H1 (cell line): ENCODE results near the gene BCAR3. TPM values are rescaled to one million over a fixed set of nuclear protein-coding genes. Genes with fewer than 3 reads are reported as not detected.

Experiments
- CTCF ChIA-PET: fragments of 300-600 bp; sonication (Branson Sonifier 250); formaldehyde crosslinking; loops from one replicate; lab custom pipeline; 2021; ENCODE audit not compliant: partially characterized antibody; lab: Charles Lee
- POLR2A ChIA-PET: fragments of 300-600 bp; sonication (Branson Sonifier 250); formaldehyde crosslinking; loops from one replicate; lab custom pipeline; 2021; ENCODE audit warnings: inconsistent platforms; ENCODE audit not compliant: partially characterized antibody; lab: Charles Lee
- DNase-seq, 2 experiments: peaks; one replicate each; pipeline versions ENCODE4 v3.0.0 to v3.0.0-alpha.2; 2010 to 2022; ENCODE audit warnings: low spot score in 2 of 2, low read depth in 1 of 2, mixed read lengths in 1 of 2
- FAIRE-seq: peaks from 2 replicates; lab custom pipeline; 2011; peaks lifted over from hg19 to GRCh38; lab: Jason Lieb, UNC
- H2AFZ ChIP-seq: 2 replicates; pipeline ENCODE4 v1.8.1; 2012; ENCODE audit warnings: low read length, inconsistent platforms
- H2AK5ac ChIP-seq: 2 replicates; pipeline ENCODE4 v1.6.1; 2013; ENCODE audit warnings: low read depth, low read length
- H2BK120ac ChIP-seq: replicated peaks from 2 replicates; pipeline ENCODE3; 2013; ENCODE audit warnings: low read depth, low read length, inconsistent platforms
- H2BK12ac ChIP-seq: 2 replicates; pipeline ENCODE4 v1.6.1; 2013; ENCODE audit warnings: low read depth, low read length
- H2BK15ac ChIP-seq: 2 replicates; pipeline ENCODE4 v1.6.1; 2013; ENCODE audit warnings: low read length
- H2BK20ac ChIP-seq: 2 replicates; pipeline ENCODE4 v1.6.1; 2013; ENCODE audit warnings: low read length
- H2BK5ac ChIP-seq: 2 replicates; pipeline ENCODE4 v1.6.1; 2013; ENCODE audit warnings: low read depth, low read length
- H3K14ac ChIP-seq: 2 replicates; pipeline ENCODE4 v1.6.1; 2013; ENCODE audit warnings: inconsistent platforms; ENCODE audit not compliant: insufficient read length
- H3K18ac ChIP-seq: 2 replicates; pipeline ENCODE4 v1.6.1; 2013; ENCODE audit warnings: low read length; ENCODE audit errors: extremely low read depth
- H3K23ac ChIP-seq: 2 replicates; pipeline ENCODE4 v1.6.1; 2013; ENCODE audit warnings: inconsistent platforms; ENCODE audit not compliant: insufficient read length
- H3K23me2 ChIP-seq: 2 replicates; pipeline ENCODE4 v1.6.1; 2013; ENCODE audit warnings: low read depth, low read length
- H3K27ac ChIP-seq: 2 replicates; pipeline ENCODE4 v1.6.1; 2011; ENCODE audit warnings: low read depth, low read length, inconsistent platforms
- H3K27me3 ChIP-seq, 4 experiments: replicated peaks in 1 of 4; 1 replicate in 1 of 4; 2 replicates in 3 of 4; pipeline versions ENCODE4 v1.6.1 to v1.8.1; 2011 to 2013; ENCODE audit warnings: low read length in 3 of 4, mild to moderate bottlenecking in 3 of 4, inconsistent platforms in 2 of 4, mixed read lengths in 2 of 4, moderate library complexity in 1 of 4; ENCODE audit not compliant: control insufficient read depth in 3 of 4, insufficient read depth in 3 of 4; ENCODE audit errors: extremely low read depth in 1 of 4
- H3K36me3 ChIP-seq, 4 experiments: 2 replicates each; pipeline versions ENCODE4 v1.6.1 to v1.8.1; 2011 to 2013; ENCODE audit warnings: mild to moderate bottlenecking in 4 of 4, low read length in 3 of 4, moderate library complexity in 2 of 4, control low read depth in 1 of 4, inconsistent platforms in 1 of 4; ENCODE audit not compliant: insufficient read depth in 4 of 4, control insufficient read depth in 2 of 4
- H3K4ac ChIP-seq: replicated peaks from 2 replicates; pipeline ENCODE3; 2013; ENCODE audit warnings: low read length, low read depth, mixed read lengths, inconsistent platforms; ENCODE audit not compliant: insufficient read length
- H3K4me1 ChIP-seq, 4 experiments: replicated peaks in 1 of 4; 1 replicate in 1 of 4; 2 replicates in 3 of 4; pipeline versions ENCODE4 v1.6.1 to v1.8.1; 2011 to 2013; ENCODE audit warnings: low read length in 3 of 4, inconsistent platforms in 2 of 4, mixed read lengths in 1 of 4; ENCODE audit not compliant: insufficient read depth in 4 of 4, control insufficient read depth in 3 of 4
- H3K4me2 ChIP-seq, 2 experiments: 2 replicates each; pipeline versions ENCODE4 v1.6.1 to v1.8.1; 2011 to 2013; ENCODE audit warnings: low read depth in 2 of 2, low read length in 2 of 2, control low read depth in 1 of 2, inconsistent platforms in 1 of 2, mild to moderate bottlenecking in 1 of 2; ENCODE audit not compliant: insufficient read depth in 1 of 2
- H3K4me3 ChIP-seq, 4 experiments: fragments of 200-600, 300-600 bp in 1 of 4; sonication (generic), shearing (Covaris generic), sonication (Bioruptor Twin) in 1 of 4; 2 replicates each; pipeline versions ENCODE4 v1.5.1 to v1.8.1; 2011 to 2016; ENCODE audit warnings: low read length in 4 of 4, low read depth in 3 of 4, control low read depth in 2 of 4, inconsistent platforms in 2 of 4, mild to moderate bottlenecking in 2 of 4, mixed read lengths in 1 of 4, moderate library complexity in 1 of 4; ENCODE audit not compliant: insufficient read depth in 2 of 4; ENCODE audit errors: extremely low read depth in 1 of 4
- H3K56ac ChIP-seq: replicated peaks from 2 replicates; pipeline ENCODE3; 2013; ENCODE audit warnings: low read depth, mild to moderate bottlenecking, mixed read lengths, low read length, inconsistent platforms; ENCODE audit not compliant: insufficient read length
- H3K79me1 ChIP-seq: 2 replicates; pipeline ENCODE4 v1.6.1; 2013; ENCODE audit warnings: low read depth, low read length, control low read depth
- H3K79me2 ChIP-seq, 2 experiments: 2 replicates each; pipeline versions ENCODE4 v1.6.1 to v1.8.1; 2012 to 2013; ENCODE audit warnings: low read length in 2 of 2, mild to moderate bottlenecking in 2 of 2, inconsistent platforms in 1 of 2; ENCODE audit not compliant: insufficient read depth in 2 of 2, control insufficient read depth in 1 of 2
- H3K9ac ChIP-seq, 4 experiments: replicated peaks in 1 of 4; 1 replicate in 1 of 4; 2 replicates in 3 of 4; pipeline versions ENCODE4 v1.6.1 to v1.8.1; 2011 to 2013; ENCODE audit warnings: low read depth in 3 of 4, low read length in 3 of 4, control low read depth in 2 of 4, mild to moderate bottlenecking in 2 of 4, moderate library complexity in 2 of 4, inconsistent platforms in 1 of 4; ENCODE audit errors: extremely low read depth in 1 of 4
- H3K9me3 ChIP-seq, 2 experiments: 2 replicates each; pipeline versions ENCODE4 v1.6.1 to v1.8.1; 2012 to 2013; ENCODE audit warnings: mild to moderate bottlenecking in 2 of 2, moderate library complexity in 2 of 2, control low read depth in 1 of 2, inconsistent platforms in 1 of 2, low read depth in 1 of 2, low read length in 1 of 2, mixed read lengths in 1 of 2; ENCODE audit not compliant: insufficient read depth in 2 of 2
- H4K20me1 ChIP-seq, 2 experiments: replicated peaks in 1 of 2; 2 replicates each; pipeline versions ENCODE3 to v1.8.1; 2011 to 2013; ENCODE audit warnings: inconsistent platforms in 2 of 2, low read length in 2 of 2, mild to moderate bottlenecking in 1 of 2; ENCODE audit not compliant: insufficient read depth in 2 of 2, control insufficient read depth in 1 of 2
- H4K5ac ChIP-seq: 2 replicates; pipeline ENCODE4 v1.6.1; 2013; ENCODE audit warnings: low read length, low read depth, mixed read lengths, inconsistent platforms; ENCODE audit not compliant: insufficient read length
- H4K8ac ChIP-seq: 2 replicates; pipeline ENCODE4 v1.8.0; 2013; ENCODE audit warnings: mild to moderate bottlenecking, moderate library complexity, low read length, inconsistent platforms; ENCODE audit not compliant: insufficient read depth; ENCODE audit errors: extremely low read depth
- H4K91ac ChIP-seq: replicated peaks from 2 replicates; pipeline ENCODE3; 2013; ENCODE audit warnings: low read length, mixed read lengths, inconsistent platforms; ENCODE audit not compliant: insufficient read length
- CTBP2 ChIP-seq: IDR thresholded peaks from 2 replicates; pipeline ENCODE4 v1.7.0; 2011; ENCODE audit warnings: borderline replicate concordance, mild to moderate bottlenecking, moderate library complexity, mixed read lengths, low read length; ENCODE audit not compliant: insufficient read depth, insufficient read length
- FOSL1 ChIP-seq: IDR thresholded peaks from 2 replicates; pipeline ENCODE4 v1.6.1; 2011; ENCODE audit warnings: mild to moderate bottlenecking, low read depth, low read length, moderate library complexity; ENCODE audit not compliant: insufficient read depth
- RBBP5 ChIP-seq: IDR thresholded peaks from 2 replicates; pipeline ENCODE4 v1.7.1; 2012; ENCODE audit warnings: low read depth, mild to moderate bottlenecking, inconsistent platforms, low read length, moderate library complexity, borderline replicate concordance
- ZNF274 ChIP-seq: IDR thresholded peaks from 2 replicates; pipeline ENCODE4 v1.7.0; 2012; ENCODE audit warnings: low read length, borderline replicate concordance; ENCODE audit errors: extremely low read depth
- WGBS, 2 experiments: shearing (Covaris generic) in 1 of 2; methylation state at CpG; one replicate each; pipeline versions ENCODE4 v1.1.6 to v1.1.7; 2013 to 2015; ENCODE audit warnings: low lambda C conversion rate in 2 of 2, mixed read lengths in 2 of 2, inconsistent platforms in 1 of 2, low coverage in 1 of 2, missing lambda C conversion rate in 1 of 2; ENCODE audit not compliant: insufficient replicate concordance in 2 of 2, insufficient coverage in 1 of 2, insufficient read length in 1 of 2; ENCODE audit errors: extremely low coverage in 1 of 2, missing lambda C conversion rate in 1 of 2; 5-methylcytosine and 5-hydroxymethylcytosine counted together
- polyA plus RNA-seq, 7 experiments: library from polyadenylated mRNA; depleted of rRNA in 3 of 7; stranded (reverse) in 5 of 7; unstranded in 2 of 7; fragments of >200 nt in 5 of 7; fragments of 200-250 nt in 2 of 7; gene quantifications; 1 replicate in 5 of 7; 2 replicates in 1 of 7; 4 replicates in 1 of 7; pipeline versions ENCODE4 v1.2.1 to v1.2.3, GENCODE V29; 2011 to 2013; ENCODE audit warnings: missing spikeins in 2 of 7, mixed read lengths in 2 of 7
- total RNA-seq: library from RNA; stranded (reverse); fragmentation: NEBNext Ultra II Directional; extraction: Animal tissue kit (Norgen Biotek cat#: 25700); gene quantifications from 2 replicates; pipeline ENCODE4 v1.2.1, GENCODE V29; 2021

The BCAR3 gene
- total and polyA plus RNA-seq, 2 of the 8 experiments (the other 6 are each of a cell fraction or from before 2014, with no cell fraction given): 5.6 to 9.2 TPM

- Histone ChIP-seq H3K56ac (no peak overlapping the region), H4K5ac (no peak overlapping the region), H3K4me1 (peaks cover 0 to 6% (median 4%) of the 10 kb centered on the region in 4 experiments; a peak in 5 of 7 replicates), H3K4ac (no peak overlapping the region), H3K4me2 (no peak overlapping the region), H2BK20ac (no peak overlapping the region), H2BK12ac (no peak overlapping the region), H3K79me2 (peaks cover 0 to 4% of the 10 kb centered on the region in 2 experiments; a peak in 1 of 4 replicates), H3K9ac (no peak overlapping the region), H2BK5ac (no peak overlapping the region), H2AFZ (no peak overlapping the region), H3K36me3 (peaks cover 0 to 9% (median 0%) of the 10 kb centered on the region in 4 experiments; a peak in 3 of 8 replicates), H3K23ac (no peak overlapping the region), H3K14ac (no peak overlapping the region), H4K20me1 (peaks cover 0 to 1% of the 10 kb centered on the region in 2 experiments), H3K79me1 (peaks cover 3% of the 10 kb centered on the region; the same call in 1 of the 2 replicates), H3K4me3 (no peak overlapping the region), H3K23me2 (peaks cover 7% of the 10 kb centered on the region; the same call in 1 of the 2 replicates), H3K27me3 (no peaks in the 10 kb centered on the region), H3K18ac (no peak overlapping the region), H4K91ac (no peak overlapping the region), H2AK5ac (no peak overlapping the region), H3K27ac (no peak overlapping the region), H4K8ac (no peak overlapping the region), H3K9me3 (no peaks in the 10 kb centered on the region), H2BK15ac (no peak overlapping the region), H2BK120ac (no peak overlapping the region)
- DNase-seq: no peak
- no peak for FAIRE-seq
- POLR2A ChIA-PET: interaction anchor here (1.3 kb wide), 2 partner anchors 9 to 18 kb away, joined by 3 to 5 read pairs; no protein-coding TSS in a partner anchor
- WGBS, 2 experiments: 91% methylated on average over 11 of the region's 11 CpGs; no CpG with 5 or more reads in 1 of the 2 experiments
- CTCF ChIA-PET: interaction anchor here (0.7 to 7.0 kb wide), 21 partner anchors 8 to 367 kb away, joined by 3 to 49 read pairs (median 4); no protein-coding TSS in a partner anchor
- no peak for TF ChIP-seq RBBP5
- TF ChIP-seq ZNF274: no peak
- no peak for TF ChIP-seq FOSL1
- no peak for TF ChIP-seq CTBP2
These were observed 10.5 kb downstream of the BCAR3 start for GRCh38 chr1:93671099-93671621.
